ENCODE data around the gene PPFIBP1.

Gene PPFIBP1

GRCh38 chr12:27521066-27521465 lies 2.9 kb upstream of the PPFIBP1 start:
- H3K4me3 ChIP-seq (replicated peaks; ENCODE audit: low read depth, low read length): no peak overlapping the region
- no peaks in the 10 kb centered on the region for H3K36me3 ChIP-seq (ENCODE audit: control insufficient read depth, insufficient read depth, low read length)
- DNase-seq (ENCODE audit: extremely low read depth, insufficient read length): no peak
- H3K27me3 ChIP-seq (replicated peaks; ENCODE audit: control insufficient read depth, insufficient read depth, low read length): no peaks in the 10 kb centered on the region
- TF ChIP-seq, protein P1, sequence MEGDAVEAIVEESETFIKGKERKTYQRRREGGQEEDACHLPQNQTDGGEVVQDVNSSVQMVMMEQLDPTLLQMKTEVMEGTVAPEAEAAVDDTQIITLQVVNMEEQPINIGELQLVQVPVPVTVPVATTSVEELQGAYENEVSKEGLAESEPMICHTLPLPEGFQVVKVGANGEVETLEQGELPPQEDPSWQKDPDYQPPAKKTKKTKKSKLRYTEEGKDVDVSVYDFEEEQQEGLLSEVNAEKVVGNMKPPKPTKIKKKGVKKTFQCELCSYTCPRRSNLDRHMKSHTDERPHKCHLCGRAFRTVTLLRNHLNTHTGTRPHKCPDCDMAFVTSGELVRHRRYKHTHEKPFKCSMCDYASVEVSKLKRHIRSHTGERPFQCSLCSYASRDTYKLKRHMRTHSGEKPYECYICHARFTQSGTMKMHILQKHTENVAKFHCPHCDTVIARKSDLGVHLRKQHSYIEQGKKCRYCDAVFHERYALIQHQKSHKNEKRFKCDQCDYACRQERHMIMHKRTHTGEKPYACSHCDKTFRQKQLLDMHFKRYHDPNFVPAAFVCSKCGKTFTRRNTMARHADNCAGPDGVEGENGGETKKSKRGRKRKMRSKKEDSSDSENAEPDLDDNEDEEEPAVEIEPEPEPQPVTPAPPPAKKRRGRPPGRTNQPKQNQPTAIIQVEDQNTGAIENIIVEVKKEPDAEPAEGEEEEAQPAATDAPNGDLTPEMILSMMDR (IDR thresholded peaks at IDR 0.05; ENCODE audit: insufficient read depth, low read length, poor library complexity, severe bottlenecking): no peak

DNA sequence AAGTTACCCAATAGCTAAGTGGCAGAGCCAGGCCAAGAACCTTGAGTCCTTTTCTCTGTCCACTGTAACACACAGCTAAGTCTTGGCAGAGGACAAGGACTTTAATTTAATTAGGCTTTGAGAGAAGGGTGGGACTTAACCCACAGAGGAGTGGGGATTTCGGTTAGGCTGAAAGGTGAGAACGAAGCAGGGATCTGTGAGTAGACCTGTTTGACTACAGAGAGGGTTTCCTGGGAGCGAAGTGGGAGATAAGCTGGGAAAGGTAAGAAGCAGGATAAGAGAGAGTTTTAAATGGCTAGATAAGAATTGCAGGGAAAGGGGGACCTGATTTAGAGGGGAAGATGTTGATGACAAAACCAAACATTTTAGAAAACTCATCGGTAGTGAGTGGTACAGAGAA lies 2.0 kb upstream of the PPFIBP1 start:
- Histone ChIP-seq H3K27me3 (replicated peaks; ENCODE audit: control insufficient read depth, insufficient read depth, low read length) (no peaks in the 10 kb centered on the region), H3K36me3 (ENCODE audit: control insufficient read depth, insufficient read depth, low read length) (no peaks in the 10 kb centered on the region), H3K4me3 (replicated peaks; ENCODE audit: low read depth, low read length) (no peak overlapping the region)
- DNase-seq (ENCODE audit: extremely low read depth, insufficient read length): no peak
- TF ChIP-seq, protein P1 (IDR thresholded peaks at IDR 0.05; ENCODE audit: insufficient read depth, low read length, poor library complexity, severe bottlenecking): no peak

- no peak for DNase-seq (ENCODE audit: extremely low read depth, insufficient read length)
- TF ChIP-seq, protein P1 (IDR thresholded peaks at IDR 0.05; ENCODE audit: insufficient read depth, low read length, poor library complexity, severe bottlenecking): no peak
Observed at GRCh38 chr12:27523305-27523641, 733 bp upstream of the PPFIBP1 start.

DNA sequence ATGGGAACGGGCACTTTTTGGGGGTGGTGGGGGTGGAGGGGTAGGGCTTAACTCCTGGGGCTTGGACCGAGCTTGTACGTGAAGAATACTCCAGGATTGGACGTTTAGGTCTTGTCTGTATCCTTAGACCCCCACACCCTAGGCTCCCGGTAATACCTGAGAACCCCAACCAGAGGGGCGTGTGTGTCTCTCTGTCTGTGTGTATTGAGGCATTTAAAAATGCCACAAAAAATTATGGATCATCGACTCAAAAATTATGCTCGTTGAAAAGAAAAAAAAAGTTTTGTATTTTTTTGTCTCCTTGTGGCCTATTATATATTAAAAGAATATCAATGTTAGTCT lies 459 bp downstream of the PPFIBP1 start:
- no peak for DNase-seq (ENCODE audit: extremely low read depth, insufficient read length)
- Histone ChIP-seq H3K27me3 (replicated peaks; ENCODE audit: control insufficient read depth, insufficient read depth, low read length) (no peaks in the 10 kb centered on the region), H3K36me3 (ENCODE audit: control insufficient read depth, insufficient read depth, low read length) (no peaks in the 10 kb centered on the region), H3K4me3 (replicated peaks; ENCODE audit: low read depth, low read length) (peak overlapping the region; percentile 71)
- TF ChIP-seq, protein P1 (IDR thresholded peaks at IDR 0.05; ENCODE audit: insufficient read depth, low read length, poor library complexity, severe bottlenecking): no peak

More at GRCh38 chr12:27523305-27523641, 733 bp upstream of the PPFIBP1 start:
- Histone ChIP-seq H3K36me3 (ENCODE audit: control insufficient read depth, insufficient read depth, low read length) (no peaks in the 10 kb centered on the region), H3K4me3 (replicated peaks; ENCODE audit: low read depth, low read length) (peak overlapping the region; percentile 71), H3K27me3 (replicated peaks; ENCODE audit: control insufficient read depth, insufficient read depth, low read length) (no peaks in the 10 kb centered on the region)

DNA sequence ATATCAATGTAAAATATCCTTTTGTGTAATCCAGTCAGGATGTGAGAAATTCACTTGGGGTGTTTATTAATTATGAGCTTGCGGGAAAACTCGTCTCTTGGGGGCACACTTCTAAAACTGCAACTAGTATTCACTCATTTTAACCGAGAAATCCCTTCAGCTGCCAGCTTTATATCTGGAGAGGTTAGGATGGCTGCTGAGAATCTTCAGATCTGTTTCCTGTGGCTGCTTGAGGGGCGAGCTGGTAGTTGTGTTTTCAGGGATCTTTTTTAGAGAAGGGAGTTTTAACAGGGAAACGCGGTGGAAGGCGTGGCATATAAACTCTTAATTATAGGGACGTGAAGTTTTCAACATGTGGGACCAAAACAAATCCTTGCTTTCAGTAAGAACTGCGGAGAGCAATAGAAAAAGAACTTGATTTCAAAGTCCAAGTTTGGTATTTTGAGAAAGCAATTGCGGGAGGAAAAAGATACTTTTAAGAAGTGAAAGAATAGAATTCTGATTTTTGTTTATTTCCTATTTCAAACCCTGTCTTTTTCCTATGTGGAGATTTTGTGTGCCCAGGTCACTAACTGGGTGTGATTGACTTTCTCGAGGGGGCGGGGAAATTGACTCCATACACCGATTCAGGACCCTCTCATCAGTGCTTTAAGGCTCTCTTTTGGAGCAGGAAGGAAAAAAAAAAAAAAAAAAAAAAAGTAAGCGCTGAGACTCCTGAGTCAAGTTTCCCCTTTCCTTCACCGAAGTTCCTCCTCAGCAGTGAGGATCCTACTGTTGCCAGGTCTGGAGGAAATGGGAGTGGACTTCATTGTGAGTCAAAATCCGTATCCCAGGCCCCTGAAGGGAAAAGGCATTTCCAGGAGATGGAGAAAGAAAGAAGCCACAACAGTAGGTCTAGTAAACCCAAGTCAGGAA lies 1.1 kb downstream of the PPFIBP1 start:
- Histone ChIP-seq H3K27me3 (replicated peaks; ENCODE audit: control insufficient read depth, insufficient read depth, low read length) (no peaks in the 10 kb centered on the region), H3K36me3 (ENCODE audit: control insufficient read depth, insufficient read depth, low read length) (no peaks in the 10 kb centered on the region), H3K4me3 (replicated peaks; ENCODE audit: low read depth, low read length) (peak overlapping the region; percentile 71)
- TF ChIP-seq, protein P1 (IDR thresholded peaks at IDR 0.05; ENCODE audit: insufficient read depth, low read length, poor library complexity, severe bottlenecking): peak; percentile 21
- DNase-seq (ENCODE audit: extremely low read depth, insufficient read length): no peak

All from GM06990 (cell line).